ENCODE results near the gene AGK. TPM values are rescaled to one million over a fixed set of nuclear protein-coding genes. Genes with fewer than 3 reads are reported as not detected.
A peak's percentile ranks its signal among the peaks of the same experiment; 100 is the strongest.

Gene AGK
- total RNA-seq, 4 donors from 2014 or later = 21.0 to 30.8 (median 25.5) TPM

- WGBS, 2 donors (ENCODE audit: low coverage in 1 of 2) = 49 to 61% methylated on average over 3 of the region's 3 CpGs
- no peaks in the 10 kb centered on the region for H3K27me3 ChIP-seq
- ATAC-seq = no peak
- no peaks in the 10 kb centered on the region for H3K36me3 ChIP-seq
- H3K4me3 ChIP-seq = no peak overlapping the region
- H3K9me3 ChIP-seq = peaks cover 0 to 1% (median 0%) of the 10 kb centered on the region in 3 donors
- H3K4me1 ChIP-seq = no peaks in the 10 kb centered on the region
- TF ChIP-seq POLR2AphosphoS5 (IDR thresholded peaks at IDR 0.05) (no peak), POLR2A (IDR thresholded peaks at IDR 0.05) (no peak), EP300 (IDR thresholded peaks at IDR 0.05) (no peak), CTCF (IDR thresholded peaks at IDR 0.05) (no peak)
- no peak overlapping the region for H3K27ac ChIP-seq
Observed at GRCh38 chr7:141584935-141585334, 33.7 kb downstream of the AGK start.

DNA sequence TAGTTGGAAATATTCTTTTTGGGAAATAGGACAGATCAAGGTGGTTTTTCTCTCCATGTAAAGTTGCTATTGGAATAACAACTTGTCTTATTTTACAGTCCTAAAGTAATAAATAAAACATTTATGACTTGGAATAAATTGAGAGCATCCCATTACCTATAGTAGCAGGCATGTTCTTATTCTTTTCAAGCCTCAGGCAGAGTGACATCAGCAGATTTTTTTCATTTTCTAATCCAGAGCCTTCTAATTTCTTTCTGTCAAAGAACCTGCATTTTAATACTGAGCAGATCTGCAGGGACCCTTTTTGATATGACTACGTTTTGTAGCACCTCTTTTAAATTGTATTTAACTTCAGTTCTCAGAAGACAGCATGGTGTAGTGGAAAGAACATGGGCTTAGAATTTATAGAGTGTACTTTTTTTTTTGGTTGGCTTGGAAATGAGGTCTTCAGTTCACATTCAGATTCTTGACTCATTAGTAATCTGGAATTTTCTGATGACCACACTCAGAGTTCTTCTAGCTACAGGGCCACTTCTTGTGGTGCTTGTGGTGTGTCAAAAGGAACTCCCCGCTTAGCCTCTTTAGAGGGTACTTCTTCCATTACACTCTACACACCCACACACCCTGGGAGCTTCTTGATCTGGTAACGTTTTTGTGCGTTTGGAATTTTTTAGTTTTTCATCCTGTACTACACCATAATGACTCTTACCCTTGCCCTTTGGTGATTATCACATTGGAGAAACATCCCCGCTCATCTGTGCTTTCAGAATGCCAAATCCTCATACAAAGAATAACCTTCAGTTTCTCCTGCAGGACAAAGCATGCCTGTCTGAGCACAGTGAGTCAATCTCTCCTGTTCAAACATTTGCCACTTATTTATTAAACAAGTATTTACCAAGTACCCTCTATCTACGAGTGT, 34.6 kb downstream of the AGK start:
- Histone ChIP-seq H3K9me3 (no peaks in the 10 kb centered on the region), H3K4me3 (no peak overlapping the region), H3K36me3 (no peaks in the 10 kb centered on the region), H3K27me3 (no peaks in the 10 kb centered on the region), H3K27ac (peak overlapping the region in 1 of 4 donors; percentile 40), H3K4me1 (no peaks in the 10 kb centered on the region)
- no peak for TF ChIP-seq POLR2AphosphoS5 (IDR thresholded peaks at IDR 0.05)
- no peak for TF ChIP-seq CTCF (IDR thresholded peaks at IDR 0.05)
- TF ChIP-seq EP300 (IDR thresholded peaks at IDR 0.05) = no peak
- TF ChIP-seq POLR2A (IDR thresholded peaks at IDR 0.05) = no peak
- no peak for ATAC-seq
- 42 to 55% methylated on average over 2 to 6 of the region's 6 CpGs for WGBS, 2 donors (ENCODE audit: low coverage in 1 of 2)

GRCh38 chr7:141586878-141587277, 35.7 kb downstream of the AGK start:
- no peaks in the 10 kb centered on the region for H3K4me1 ChIP-seq
- no peaks in the 10 kb centered on the region for H3K36me3 ChIP-seq
- no peak overlapping the region for H3K4me3 ChIP-seq
- no peak for TF ChIP-seq EP300 (IDR thresholded peaks at IDR 0.05)
- no peak for TF ChIP-seq CTCF (IDR thresholded peaks at IDR 0.05)
- TF ChIP-seq POLR2AphosphoS5 (IDR thresholded peaks at IDR 0.05) = no peak
- no peak for TF ChIP-seq POLR2A (IDR thresholded peaks at IDR 0.05)
- H3K9me3 ChIP-seq = no peaks in the 10 kb centered on the region
- no peaks in the 10 kb centered on the region for H3K27me3 ChIP-seq
- WGBS, 2 donors (ENCODE audit: low coverage in 1 of 2) = 81 to 90% methylated on average over 3 to 4 of the region's 4 CpGs
- no peak for ATAC-seq
- H3K27ac ChIP-seq = peak overlapping the region in 2 of 4 donors; percentile 5 to 40

- Histone ChIP-seq H3K27me3 (no peaks in the 10 kb centered on the region), H3K4me1 (no peaks in the 10 kb centered on the region), H3K4me3 (no peak overlapping the region), H3K27ac (no peak overlapping the region), H3K9me3 (no peaks in the 10 kb centered on the region), H3K36me3 (peaks cover 0 to under 1% of the 10 kb centered on the region in 2 donors)
- no peak for ATAC-seq
- TF ChIP-seq POLR2A (IDR thresholded peaks at IDR 0.05) (no peak), POLR2AphosphoS5 (IDR thresholded peaks at IDR 0.05) (no peak), CTCF (IDR thresholded peaks at IDR 0.05) (no peak)
- WGBS, 2 donors (ENCODE audit: low coverage in 1 of 2) = 85 to 88% methylated on average over 4 of the region's 4 CpGs
Observed at GRCh38 chr7:141587304-141587703, 36.1 kb downstream of the AGK start.

- ATAC-seq = no peak
Observed at GRCh38 chr7:141588912-141589311, 37.7 kb downstream of the AGK start.

More at GRCh38 chr7:141588912-141589311, 37.7 kb downstream of the AGK start:
- Histone ChIP-seq H3K27me3 (no peaks in the 10 kb centered on the region), H3K4me1 (no peaks in the 10 kb centered on the region), H3K36me3 (peaks cover 0 to 15% of the 10 kb centered on the region in 2 donors), H3K27ac (no peak overlapping the region), H3K4me3 (no peak overlapping the region), H3K9me3 (no peaks in the 10 kb centered on the region)
- TF ChIP-seq POLR2A (IDR thresholded peaks at IDR 0.05) = no peak
- TF ChIP-seq CTCF (IDR thresholded peaks at IDR 0.05) = no peak
- no peak for TF ChIP-seq EP300 (IDR thresholded peaks at IDR 0.05)
- no peak for TF ChIP-seq POLR2AphosphoS5 (IDR thresholded peaks at IDR 0.05)
- WGBS, 2 donors (ENCODE audit: low coverage in 1 of 2) = 92 to 100% methylated on average over 1 to 4 of the region's 4 CpGs
